NCI-H1092 treated with DMSO at 0.1 percent for 48 hours (cell line): ENCODE data around the gene GNAQ.
A peak's percentile ranks its signal among the peaks of the same experiment; 100 is the strongest.

Source experiments
- DNase-seq: peaks from one replicate; lab custom pipeline; 2025; lab: John Stamatoyannopoulos, UW

GNAQ gene

GRCh38 chr9:77815260-77815659 lies 216.4 kb downstream of the GNAQ start:
- DNase-seq, result no peak

- DNase-seq, result no peak
These were observed 219.8 kb downstream of the GNAQ start for GRCh38 chr9:77811832-77812231.

- no peak for DNase-seq
These were observed 220.9 kb downstream of the GNAQ start for GRCh38 chr9:77810637-77811119.

- DNase-seq, result no peak
These were observed 221.6 kb downstream of the GNAQ start for GRCh38 chr9:77810047-77810446.

- no peak for DNase-seq
These were observed 222.1 kb downstream of the GNAQ start for GRCh38 chr9:77809552-77809951.

GRCh38 chr9:77808751-77809081 lies 222.9 kb downstream of the GNAQ start:
- no peak for DNase-seq

- DNase-seq, result no peak
These were observed 223.5 kb downstream of the GNAQ start for GRCh38 chr9:77807846-77808750.

GRCh38 chr9:77807281-77807683 lies 224.3 kb downstream of the GNAQ start:
- no peak for DNase-seq

GRCh38 chr9:77806741-77807140 lies 224.9 kb downstream of the GNAQ start:
- no peak for DNase-seq

- peak; percentile 14 for DNase-seq
These were observed 225.8 kb downstream of the GNAQ start for GRCh38 chr9:77805810-77806209.

GRCh38 chr9:77803423-77803822 lies 228.2 kb downstream of the GNAQ start:
- no peak for DNase-seq

- peak; percentile 93 for DNase-seq
These were observed 228.9 kb downstream of the GNAQ start for GRCh38 chr9:77802515-77803293.

GRCh38 chr9:77802064-77802463 lies 229.5 kb downstream of the GNAQ start:
- no peak for DNase-seq

- DNase-seq, result no peak
These were observed 230.6 kb downstream of the GNAQ start for GRCh38 chr9:77800924-77801551.

GRCh38 chr9:77798140-77798539 lies 233.5 kb downstream of the GNAQ start:
- DNase-seq, result no peak

GRCh38 chr9:77794985-77795384 lies 236.6 kb downstream of the GNAQ start:
- DNase-seq, result no peak

GRCh38 chr9:77793849-77794248 lies 237.8 kb downstream of the GNAQ start:
- DNase-seq, result no peak

GRCh38 chr9:77789891-77790290 lies 241.7 kb downstream of the GNAQ start:
- DNase-seq, result no peak

GRCh38 chr9:77785341-77785740 lies 246.3 kb downstream of the GNAQ start:
- no peak for DNase-seq

- DNase-seq, result no peak
These were observed 248.1 kb downstream of the GNAQ start for GRCh38 chr9:77783518-77783917.

- DNase-seq, result no peak
These were observed 252.6 kb downstream of the GNAQ start for GRCh38 chr9:77779010-77779409.

- no peak for DNase-seq
These were observed 258.2 kb downstream of the GNAQ start for GRCh38 chr9:77773381-77773780.

GRCh38 chr9:77772646-77773045 lies 259.0 kb downstream of the GNAQ start:
- DNase-seq, result no peak
